Measurements from ENCODE around the gene EPHA6.
A peak's percentile ranks its signal among the peaks of the same experiment; 100 is the strongest.
"Not testable (repeated sequence)": the region's sequence is repeated elsewhere in the genome, so short reads cannot be mapped to it uniquely, and the experiment has no call there.

The EPHA6 gene

GRCh38 chr3:97425002-97425401 is 610.6 kb downstream of the EPHA6 start:
- DNase-seq (ENCODE audit: low spot score), result no peak

DNA sequence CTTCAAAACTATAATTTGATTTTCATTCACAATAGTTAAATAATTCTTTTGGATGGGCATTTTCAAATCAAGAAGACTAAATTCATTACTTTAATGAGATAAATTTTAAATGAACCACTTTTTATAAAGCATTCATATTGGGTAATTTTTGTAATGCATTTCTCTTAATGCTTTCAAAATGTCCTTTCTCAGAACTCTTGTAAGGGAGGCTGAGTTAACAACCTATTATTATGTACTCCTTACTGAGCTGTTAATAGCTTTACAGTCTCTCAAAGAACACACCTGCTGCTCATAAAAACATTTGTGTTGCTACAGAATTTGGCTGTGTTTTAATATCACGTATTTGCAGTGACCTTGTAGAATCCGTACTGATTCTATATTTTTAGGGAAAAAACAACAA is 616.2 kb downstream of the EPHA6 start:
- no peak for DNase-seq (ENCODE audit: low spot score)

GRCh38 chr3:97432914-97433313 is 618.5 kb downstream of the EPHA6 start:
- no peak for DNase-seq (ENCODE audit: low spot score)

- no peak for DNase-seq (ENCODE audit: low spot score)
Observed at GRCh38 chr3:97438131-97438530, 623.7 kb downstream of the EPHA6 start.

DNA sequence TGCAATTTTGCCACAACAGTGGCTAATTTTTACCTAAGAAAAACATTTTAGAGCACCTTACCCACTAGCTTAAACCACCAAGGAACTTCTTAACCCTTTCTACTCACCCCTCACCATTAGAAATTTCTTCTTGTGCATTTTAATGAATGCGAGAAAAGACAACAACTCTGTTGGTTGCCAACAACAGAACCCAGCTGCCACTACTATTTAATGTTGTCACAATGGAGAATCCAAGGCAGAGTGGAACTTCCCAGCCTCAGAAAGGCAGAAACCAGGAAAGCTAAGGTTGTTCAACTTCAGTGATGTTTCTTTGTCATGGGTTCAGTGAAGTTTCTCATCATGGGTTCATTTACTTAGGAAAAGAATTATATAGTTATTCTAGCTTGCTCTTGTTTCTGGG is 625.0 kb downstream of the EPHA6 start:
- no peak for DNase-seq (ENCODE audit: low spot score)

DNA sequence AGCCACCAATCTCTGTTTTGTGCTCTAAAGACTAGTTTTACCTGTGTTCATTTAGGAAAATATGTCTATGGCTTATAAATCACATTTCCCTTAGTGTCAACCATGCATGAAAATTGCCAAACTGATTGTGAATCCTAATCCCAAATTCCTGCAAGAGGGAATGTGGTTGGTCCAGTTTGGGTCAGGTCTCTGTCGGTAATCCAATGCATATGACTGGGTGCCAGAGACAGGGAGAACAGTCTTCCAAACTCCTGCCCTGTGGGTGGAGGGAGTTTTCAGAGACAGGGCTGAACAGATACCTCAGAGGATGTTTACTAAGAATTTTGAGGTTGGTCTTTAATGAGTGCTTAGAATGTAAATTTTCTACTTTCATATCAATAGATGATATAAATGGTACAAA is 649.6 kb downstream of the EPHA6 start:
- DNase-seq (ENCODE audit: low spot score), result no peak

GRCh38 chr3:97470481-97470880 is 656.1 kb downstream of the EPHA6 start:
- DNase-seq (ENCODE audit: low spot score), result no peak

- no peak for DNase-seq (ENCODE audit: low spot score)
Observed at GRCh38 chr3:97479740-97480139, 665.3 kb downstream of the EPHA6 start.

GRCh38 chr3:97480696-97481289 is 666.4 kb downstream of the EPHA6 start:
- DNase-seq (ENCODE audit: low spot score), result not testable (repeated sequence)

GRCh38 chr3:97481416-97481815 is 667.0 kb downstream of the EPHA6 start:
- no peak for DNase-seq (ENCODE audit: low spot score)

GRCh38 chr3:97485206-97485605 is 670.8 kb downstream of the EPHA6 start:
- DNase-seq (ENCODE audit: low spot score), result peak; percentile 85

GRCh38 chr3:97487587-97487986 is 673.2 kb downstream of the EPHA6 start:
- no peak for DNase-seq (ENCODE audit: low spot score)

GRCh38 chr3:97488741-97489140 is 674.3 kb downstream of the EPHA6 start:
- DNase-seq (ENCODE audit: low spot score), result no peak

GRCh38 chr3:97495896-97496295 is 681.5 kb downstream of the EPHA6 start:
- DNase-seq (ENCODE audit: low spot score), result no peak

DNA sequence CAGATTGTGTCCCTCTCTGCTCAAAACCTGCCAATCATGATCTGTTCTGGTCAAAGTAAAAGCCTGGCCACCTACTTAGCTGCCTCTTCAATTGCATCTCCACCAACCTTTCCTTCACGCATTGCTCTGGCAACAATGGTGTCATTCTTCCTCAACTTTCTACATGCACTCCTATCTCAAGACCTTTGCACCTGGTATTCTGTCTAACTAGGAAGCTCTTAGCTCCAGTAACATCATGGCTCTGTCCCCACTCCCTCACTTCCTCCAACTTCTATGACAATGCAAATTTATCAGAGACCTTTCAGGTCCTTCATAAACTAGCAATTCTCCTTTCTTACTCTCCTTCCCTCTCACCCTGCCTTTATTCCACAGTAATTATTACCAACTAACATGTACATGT is 682.7 kb downstream of the EPHA6 start:
- DNase-seq (ENCODE audit: low spot score), result no peak

DNA sequence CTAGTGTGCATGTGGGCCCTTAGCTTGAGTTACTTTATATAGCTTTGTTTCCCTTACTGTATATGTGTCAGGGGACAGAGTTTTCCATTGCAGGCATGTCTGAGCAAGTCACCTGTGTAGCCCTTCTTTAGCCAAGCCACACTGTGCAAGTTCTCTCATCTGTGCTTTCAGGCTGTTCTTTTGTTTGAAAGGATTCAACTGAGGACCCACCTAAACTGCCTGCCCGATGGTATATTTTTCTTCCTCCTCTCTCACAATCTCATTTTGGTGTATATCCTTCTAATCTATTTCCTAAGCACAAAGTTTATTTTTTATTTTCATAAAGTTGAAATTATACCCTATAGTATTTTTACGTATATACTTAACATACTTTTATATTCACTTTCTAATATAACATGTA is 690.1 kb downstream of the EPHA6 start:
- no peak for DNase-seq (ENCODE audit: low spot score)

- DNase-seq (ENCODE audit: low spot score), result no peak
Observed at GRCh38 chr3:97510795-97511194, 696.4 kb downstream of the EPHA6 start.

GRCh38 chr3:97515076-97515475 is 700.7 kb downstream of the EPHA6 start:
- DNase-seq (ENCODE audit: low spot score), result no peak

DNA sequence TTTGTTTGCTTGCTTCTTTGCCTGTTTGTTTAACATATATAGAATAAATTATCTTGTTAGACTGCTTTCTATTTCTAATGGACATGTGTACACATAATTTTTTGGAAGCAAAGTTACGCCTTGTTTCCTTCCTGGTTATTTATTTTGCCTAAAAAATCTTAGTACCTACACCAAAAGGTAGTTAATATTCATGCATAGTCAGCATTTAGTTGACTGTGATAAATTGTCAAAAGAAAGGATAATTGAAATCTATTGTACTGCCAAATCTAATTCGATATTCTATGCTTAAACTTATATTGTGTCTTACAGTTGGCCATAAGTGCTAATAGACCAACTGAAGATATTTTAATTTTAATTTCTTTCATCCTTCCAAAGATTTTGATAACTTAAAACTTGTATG is 716.3 kb downstream of the EPHA6 start:
- DNase-seq (ENCODE audit: low spot score), result no peak

DNA sequence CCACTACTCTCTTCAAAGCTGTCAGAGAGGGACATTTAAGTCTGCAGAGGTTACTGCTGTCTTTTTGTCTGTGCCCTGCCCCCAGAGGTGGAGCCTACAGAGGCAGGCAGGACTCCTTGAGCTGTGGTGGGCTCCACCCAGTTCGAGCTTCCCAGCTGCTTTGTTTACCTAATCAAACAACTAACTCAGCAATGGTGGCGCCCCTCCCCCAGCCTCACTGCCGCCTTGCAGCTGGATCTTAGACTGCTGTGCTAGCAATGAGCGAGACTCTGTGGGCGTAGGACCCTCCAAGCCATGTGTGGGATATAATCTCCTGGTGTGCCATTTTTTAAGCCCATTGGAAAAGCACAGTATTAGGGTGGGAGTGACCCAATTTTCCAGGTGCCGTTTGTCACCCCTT is 733.2 kb downstream of the EPHA6 start:
- DNase-seq (ENCODE audit: low spot score), result not testable (repeated sequence)

- DNase-seq (ENCODE audit: low spot score), result no peak
Observed at GRCh38 chr3:97550408-97550807, 736.0 kb downstream of the EPHA6 start.

DNA sequence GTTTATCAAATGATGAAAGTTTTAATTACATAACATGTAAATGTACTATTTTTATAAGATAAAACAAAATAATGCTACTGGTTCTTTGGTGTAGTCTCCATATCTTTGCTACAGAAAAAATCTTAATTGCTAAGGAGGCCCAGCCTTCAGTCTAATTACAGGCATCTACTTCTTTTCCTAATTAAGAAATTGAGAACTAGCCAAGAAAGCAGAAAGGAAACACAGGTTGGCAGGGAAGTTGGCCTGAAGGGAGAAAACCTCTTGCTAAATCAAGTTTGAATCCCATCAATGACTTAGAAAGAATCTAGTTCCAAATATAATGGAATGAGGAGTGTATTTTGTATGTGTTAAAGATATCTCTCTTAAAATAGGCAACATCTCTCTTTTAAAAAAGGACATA is 737.8 kb downstream of the EPHA6 start:
- DNase-seq (ENCODE audit: low spot score), result no peak

DNA sequence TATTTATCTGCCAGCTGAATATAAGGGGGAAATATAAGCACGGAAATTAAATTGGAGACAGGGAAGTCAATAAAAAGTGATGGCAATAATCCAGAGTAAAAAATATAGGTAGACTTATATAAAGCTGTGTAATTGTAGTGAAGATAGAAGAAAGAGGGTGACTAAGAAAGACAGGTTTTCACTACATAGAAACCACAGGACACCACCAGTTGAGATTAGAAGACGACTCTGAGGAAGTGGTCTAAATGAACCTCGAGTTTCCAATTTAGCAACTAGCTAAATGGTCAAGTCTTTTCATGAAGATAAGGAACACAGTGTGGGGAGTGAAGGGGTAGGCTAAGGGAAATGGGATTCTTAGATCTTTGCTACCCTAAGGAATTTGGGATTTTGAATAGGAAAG is 761.3 kb downstream of the EPHA6 start:
- DNase-seq (ENCODE audit: low spot score), result no peak

GRCh38 chr3:97576221-97576620 is 761.8 kb downstream of the EPHA6 start:
- no peak for DNase-seq (ENCODE audit: low spot score)
